Neural progenitor cell (in vitro differentiated cells): ENCODE data around the gene LGALS16. TPM values are rescaled to one million over a fixed set of nuclear protein-coding genes. Genes with fewer than 3 reads are reported as not detected.

Experiments
- DNase-seq: peaks from one replicate; pipeline ENCODE4 v3.0.0-alpha.2; 2016; ENCODE audit warnings: low spot score
- H2AFZ ChIP-seq: fragments of 200-600 bp; sonication (generic); replicated peaks from 2 replicates; pipeline ENCODE4 v1.6.1; 2016; ENCODE audit warnings: antibody characterized with exemption
- H3F3A ChIP-seq: fragments of 200-600 bp; sonication (generic); 2 replicates; pipeline ENCODE4 v1.6.1; 2016; ENCODE audit warnings: antibody characterized with exemption, low read depth
- H3K27ac ChIP-seq: fragments of 200-600 bp; sonication (generic); 2 replicates; pipeline ENCODE4 v1.5.1; 2016; ENCODE audit warnings: mild to moderate bottlenecking
- H3K27me3 ChIP-seq: fragments of 200-600 bp; sonication (generic); 2 replicates; pipeline ENCODE4 v1.6.1; 2016; ENCODE audit warnings: mild to moderate bottlenecking, moderate library complexity
- H3K36me3 ChIP-seq: fragments of 200-600 bp; sonication (generic); 2 replicates; pipeline ENCODE4 v1.5.1; 2016
- H3K4me1 ChIP-seq: fragments of 200-600 bp; sonication (generic); 2 replicates; pipeline ENCODE4 v1.6.1; 2016; ENCODE audit warnings: mixed run types
- H3K4me2 ChIP-seq: fragments of 200-600 bp; sonication (generic); 2 replicates; pipeline ENCODE4 v1.6.1; 2016
- H3K4me3 ChIP-seq: fragments of 200-600 bp; sonication (generic); 2 replicates; pipeline ENCODE4 v1.5.1; 2016
- H3K79me2 ChIP-seq: fragments of 200-600 bp; sonication (generic); 2 replicates; pipeline ENCODE4 v1.6.1; 2016; ENCODE audit warnings: low read depth
- H3K9ac ChIP-seq: fragments of 200-600 bp; sonication (generic); 2 replicates; pipeline ENCODE4 v1.6.1; 2016
- H3K9me3 ChIP-seq: fragments of 200-600 bp; sonication (generic); 2 replicates; pipeline ENCODE4 v1.5.1; 2016; ENCODE audit warnings: low read depth
- H4K20me1 ChIP-seq: fragments of 200-600 bp; sonication (generic); 2 replicates; pipeline ENCODE4 v1.6.1; 2016; ENCODE audit warnings: low read depth
- H3K27ac Mint-ChIP-seq: 3 replicates; pipeline ENCODE4 v1.8.0; 2021; ENCODE audit warnings: mixed read lengths
- H3K27me3 Mint-ChIP-seq: 2 replicates; pipeline ENCODE4 v1.8.0; 2022; ENCODE audit warnings: low read depth, mild to moderate bottlenecking, inconsistent platforms, moderate library complexity, mixed read lengths; ENCODE audit not compliant: insufficient read depth
- H3K36me3 Mint-ChIP-seq: 3 replicates; pipeline ENCODE4 v1.8.0; 2021; ENCODE audit warnings: mixed read lengths
- H3K4me1 Mint-ChIP-seq: 3 replicates; pipeline ENCODE4 v1.8.0; 2021; ENCODE audit warnings: mixed read lengths
- H3K4me3 Mint-ChIP-seq: 3 replicates; pipeline ENCODE4 v1.8.0; 2021; ENCODE audit warnings: mild to moderate bottlenecking, moderate library complexity, mixed read lengths
- H3K9me3 Mint-ChIP-seq: 3 replicates; pipeline ENCODE4 v1.8.0; 2020; ENCODE audit warnings: mixed read lengths
- CTCF ChIP-seq: fragments of 200-600 bp; sonication (generic); IDR thresholded peaks from 2 replicates; pipeline ENCODE4 v1.5.1; 2017; ENCODE audit warnings: antibody characterized with exemption, mild to moderate bottlenecking
- EZH2 ChIP-seq: fragments of 200-600 bp; sonication (generic); IDR thresholded peaks from 2 replicates; pipeline ENCODE4 v1.6.1; 2017; ENCODE audit warnings: antibody characterized with exemption, mild to moderate bottlenecking, moderate library complexity
- EZH2phosphoT487 ChIP-seq: fragments of 200-600 bp; sonication (generic); IDR thresholded peaks from 2 replicates; pipeline ENCODE4 v1.6.1; 2017; ENCODE audit warnings: antibody characterized with exemption
- total RNA-seq: library from RNA; depleted of rRNA; stranded (reverse); fragments of >200 nt; gene quantifications from 2 replicates; pipeline ENCODE4 v1.2.3, GENCODE V29; 2015; ENCODE audit warnings: low replicate concordance

The LGALS16 gene
- total RNA-seq, 1 donor from 2014 or later = not detected

GRCh38 chr19:39631178-39631577 is 24.5 kb upstream of the LGALS16 start:
- H3K79me2 ChIP-seq = no peaks in the 10 kb centered on the region
- Mint-ChIP-seq H3K4me3 (no peak overlapping the region), H3K27ac (no peak overlapping the region), H3K27me3 (no peaks in the 10 kb centered on the region), H3K9me3 (no peaks in the 10 kb centered on the region), H3K36me3 (no peaks in the 10 kb centered on the region), H3K4me1 (no peaks in the 10 kb centered on the region)
- H3K4me2 ChIP-seq = no peak overlapping the region
- H3K36me3 ChIP-seq = no peaks in the 10 kb centered on the region
- TF ChIP-seq CTCF = no peak
- TF ChIP-seq EZH2phosphoT487 = no peak
- no peak for TF ChIP-seq EZH2
- no peaks in the 10 kb centered on the region for H3K4me1 ChIP-seq
- H3K27ac ChIP-seq = no peak overlapping the region
- H3F3A ChIP-seq = no peaks in the 10 kb centered on the region
- no peak overlapping the region for H2AFZ ChIP-seq
- H3K4me3 ChIP-seq = no peak overlapping the region
- H3K9ac ChIP-seq = no peak overlapping the region
- no peak for DNase-seq
- no peaks in the 10 kb centered on the region for H3K9me3 ChIP-seq
- no peaks in the 10 kb centered on the region for H4K20me1 ChIP-seq
- peaks cover 8% of the 10 kb centered on the region for H3K27me3 ChIP-seq

GRCh38 chr19:39631626-39632025 is 24.1 kb upstream of the LGALS16 start:
- no peak overlapping the region for H3K27ac Mint-ChIP-seq
- no peak for TF ChIP-seq CTCF
- no peak for TF ChIP-seq EZH2phosphoT487
- no peak for TF ChIP-seq EZH2
- no peak for DNase-seq
- Histone ChIP-seq H3F3A (no peaks in the 10 kb centered on the region), H3K9me3 (no peaks in the 10 kb centered on the region), H3K4me1 (no peaks in the 10 kb centered on the region), H3K36me3 (no peaks in the 10 kb centered on the region), H3K27me3 (peaks cover 11% of the 10 kb centered on the region), H3K9ac (no peak overlapping the region), H3K27ac (no peak overlapping the region), H2AFZ (no peak overlapping the region), H3K4me2 (no peak overlapping the region), H4K20me1 (no peaks in the 10 kb centered on the region), H3K79me2 (no peaks in the 10 kb centered on the region), H3K4me3 (no peak overlapping the region)
- H3K9me3 Mint-ChIP-seq = no peaks in the 10 kb centered on the region
- no peaks in the 10 kb centered on the region for H3K36me3 Mint-ChIP-seq
- no peaks in the 10 kb centered on the region for H3K4me1 Mint-ChIP-seq
- H3K4me3 Mint-ChIP-seq = no peak overlapping the region
- no peaks in the 10 kb centered on the region for H3K27me3 Mint-ChIP-seq

- H3K27me3 ChIP-seq = peaks cover 34% of the 10 kb centered on the region
- no peak overlapping the region for H3K4me3 ChIP-seq
- Mint-ChIP-seq H3K4me1 (no peaks in the 10 kb centered on the region), H3K27ac (no peak overlapping the region), H3K27me3 (peaks cover 14% of the 10 kb centered on the region), H3K9me3 (no peaks in the 10 kb centered on the region), H3K4me3 (no peak overlapping the region), H3K36me3 (no peaks in the 10 kb centered on the region)
- H3K9me3 ChIP-seq = no peaks in the 10 kb centered on the region
- TF ChIP-seq CTCF = no peak
- TF ChIP-seq EZH2 = no peak
- TF ChIP-seq EZH2phosphoT487 = no peak
- H3F3A ChIP-seq = no peaks in the 10 kb centered on the region
- H3K4me2 ChIP-seq = no peak overlapping the region
- H3K36me3 ChIP-seq = no peaks in the 10 kb centered on the region
- no peak overlapping the region for H3K27ac ChIP-seq
- no peak overlapping the region for H2AFZ ChIP-seq
- no peaks in the 10 kb centered on the region for H3K4me1 ChIP-seq
- DNase-seq = no peak
- no peaks in the 10 kb centered on the region for H3K79me2 ChIP-seq
- no peaks in the 10 kb centered on the region for H4K20me1 ChIP-seq
- H3K9ac ChIP-seq = no peak overlapping the region
Measured at GRCh38 chr19:39637891-39638290, 17.8 kb upstream of the LGALS16 start.
